Endodermal cell (in vitro differentiated cells): ENCODE data around the gene SRCAP. TPM values are rescaled to one million over a fixed set of nuclear protein-coding genes. Genes with fewer than 3 reads are reported as not detected.
"Not testable (repeated sequence)": the region's sequence is repeated elsewhere in the genome, so short reads cannot be mapped to it uniquely, and the experiment has no call there.

ENCODE experiments used
- DNase-seq: peaks from one replicate; pipeline ENCODE4 v3.0.0-alpha.2; 2017
- H3K27ac ChIP-seq: 2 replicates; pipeline ENCODE4 v1.5.1; 2013; ENCODE audit warnings: mild to moderate bottlenecking, low read depth, low read length, moderate library complexity
- H3K27me3 ChIP-seq: 2 replicates; pipeline ENCODE4 v1.6.1; 2013; ENCODE audit warnings: mild to moderate bottlenecking, low read length, moderate library complexity; ENCODE audit not compliant: insufficient read depth, control insufficient read depth, poor library complexity, severe bottlenecking
- H3K36me3 ChIP-seq: 2 replicates; pipeline ENCODE4 v1.7.0; 2013; ENCODE audit warnings: mild to moderate bottlenecking, low read length, moderate library complexity; ENCODE audit not compliant: control insufficient read depth, insufficient read depth
- H3K4me1 ChIP-seq: one replicate; pipeline ENCODE4 v1.7.0; 2013; ENCODE audit warnings: low read length; ENCODE audit not compliant: control insufficient read depth, insufficient read depth
- H3K4me3 ChIP-seq: 2 replicates; pipeline ENCODE4 v1.5.1; 2013; ENCODE audit warnings: mild to moderate bottlenecking, low read length, moderate library complexity
- H3K9ac ChIP-seq: 2 replicates; pipeline ENCODE4 v1.6.1; 2013; ENCODE audit warnings: mild to moderate bottlenecking, low read length, moderate library complexity; ENCODE audit not compliant: poor library complexity, severe bottlenecking; ENCODE audit errors: extremely low read depth
- H3K9me3 ChIP-seq: 2 replicates; pipeline ENCODE4 v1.6.1; 2013; ENCODE audit warnings: mild to moderate bottlenecking, low read length, moderate library complexity; ENCODE audit not compliant: control insufficient read depth
- H3K27ac Mint-ChIP-seq: 2 replicates; pipeline ENCODE4 v1.8.0; 2020; ENCODE audit warnings: mixed read lengths
- H3K27me3 Mint-ChIP-seq: 2 replicates; pipeline ENCODE4 v1.8.0; 2021; ENCODE audit warnings: mild to moderate bottlenecking, mixed read lengths; ENCODE audit not compliant: insufficient read depth
- H3K36me3 Mint-ChIP-seq: 2 replicates; pipeline ENCODE4 v1.8.0; 2020; ENCODE audit warnings: low read depth, mixed read lengths
- H3K4me1 Mint-ChIP-seq: 2 replicates; pipeline ENCODE4 v1.8.0; 2020; ENCODE audit warnings: mixed read lengths
- H3K4me3 Mint-ChIP-seq: 2 replicates; pipeline ENCODE4 v1.8.0; 2020; ENCODE audit warnings: mild to moderate bottlenecking, moderate library complexity, mixed read lengths
- H3K9me3 Mint-ChIP-seq: 2 replicates; pipeline ENCODE4 v1.8.0; 2020; ENCODE audit warnings: mild to moderate bottlenecking, mixed read lengths
- WGBS, 2 experiments: methylation state at CpG; one replicate each; pipeline versions ENCODE4 v1.1.5 to v1.1.7; 2013; ENCODE audit warnings: missing lambda C conversion rate in 2 of 2, mixed read lengths in 1 of 2; ENCODE audit not compliant: insufficient coverage in 1 of 2, insufficient read length in 1 of 2; 5-methylcytosine and 5-hydroxymethylcytosine counted together
- total RNA-seq, 2 donors: library from RNA; stranded (reverse); fragmentation: NEBNext Ultra II Directional in 1 of 2; extraction: Animal tissue kit (Norgen Biotek cat#: 25700) in 1 of 2; gene quantifications; 2 replicates in 1 of 2; 3 replicates in 1 of 2; pipeline ENCODE4 v1.2.1, GENCODE V29; 2021
- TF ChIP-seq, protein P1 (sequence below): fragments of 200-600 bp; sonication (generic); conservative IDR thresholded peaks from 2 replicates; pipeline ENCODE4 v1.5.0; 2021; ENCODE audit warnings: antibody characterized with exemption, mild to moderate bottlenecking

Gene SRCAP
- total RNA-seq, 2 donors from 2014 or later, result 57.7 to 66.9 TPM

DNA sequence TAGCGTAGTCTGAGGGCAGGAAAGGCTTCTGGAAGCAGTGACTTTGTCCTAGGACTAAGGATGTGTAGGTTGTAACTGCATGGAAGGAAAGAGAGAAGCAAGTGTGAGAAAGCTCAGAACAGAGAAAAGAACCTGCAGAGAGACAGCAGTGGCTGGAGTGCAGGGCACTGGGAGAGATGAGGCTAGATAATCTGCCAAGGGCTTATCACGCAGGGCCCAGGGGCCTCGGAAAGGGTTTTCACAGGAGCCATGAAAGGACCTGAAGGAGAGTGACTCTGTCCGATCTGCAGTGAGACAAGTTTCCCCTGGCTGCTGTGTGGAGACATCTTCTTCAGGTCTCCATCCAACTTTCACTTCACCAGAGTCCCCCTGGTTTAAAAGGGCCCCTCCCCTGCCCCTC lies 7.1 kb upstream of the SRCAP start:
- Histone ChIP-seq H3K4me3 (no peak overlapping the region), H3K9ac (no peak overlapping the region), H3K27ac (no peak overlapping the region), H3K27me3 (peaks cover 78% of the 10 kb centered on the region), H3K4me1 (no peaks in the 10 kb centered on the region), H3K9me3 (no peaks in the 10 kb centered on the region), H3K36me3 (no peaks in the 10 kb centered on the region)
- TF ChIP-seq, protein P1, sequence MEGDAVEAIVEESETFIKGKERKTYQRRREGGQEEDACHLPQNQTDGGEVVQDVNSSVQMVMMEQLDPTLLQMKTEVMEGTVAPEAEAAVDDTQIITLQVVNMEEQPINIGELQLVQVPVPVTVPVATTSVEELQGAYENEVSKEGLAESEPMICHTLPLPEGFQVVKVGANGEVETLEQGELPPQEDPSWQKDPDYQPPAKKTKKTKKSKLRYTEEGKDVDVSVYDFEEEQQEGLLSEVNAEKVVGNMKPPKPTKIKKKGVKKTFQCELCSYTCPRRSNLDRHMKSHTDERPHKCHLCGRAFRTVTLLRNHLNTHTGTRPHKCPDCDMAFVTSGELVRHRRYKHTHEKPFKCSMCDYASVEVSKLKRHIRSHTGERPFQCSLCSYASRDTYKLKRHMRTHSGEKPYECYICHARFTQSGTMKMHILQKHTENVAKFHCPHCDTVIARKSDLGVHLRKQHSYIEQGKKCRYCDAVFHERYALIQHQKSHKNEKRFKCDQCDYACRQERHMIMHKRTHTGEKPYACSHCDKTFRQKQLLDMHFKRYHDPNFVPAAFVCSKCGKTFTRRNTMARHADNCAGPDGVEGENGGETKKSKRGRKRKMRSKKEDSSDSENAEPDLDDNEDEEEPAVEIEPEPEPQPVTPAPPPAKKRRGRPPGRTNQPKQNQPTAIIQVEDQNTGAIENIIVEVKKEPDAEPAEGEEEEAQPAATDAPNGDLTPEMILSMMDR, result no peak
- Mint-ChIP-seq H3K4me1 (peaks cover 13% of the 10 kb centered on the region), H3K9me3 (no peaks in the 10 kb centered on the region), H3K36me3 (no peaks in the 10 kb centered on the region), H3K4me3 (no peak overlapping the region), H3K27me3 (peaks cover 96% of the 10 kb centered on the region), H3K27ac (no peak overlapping the region)
- DNase-seq, result no peak
- 40 to 47% methylated on average over 3 to 4 of the region's 4 CpGs for WGBS, 2 experiments

DNA sequence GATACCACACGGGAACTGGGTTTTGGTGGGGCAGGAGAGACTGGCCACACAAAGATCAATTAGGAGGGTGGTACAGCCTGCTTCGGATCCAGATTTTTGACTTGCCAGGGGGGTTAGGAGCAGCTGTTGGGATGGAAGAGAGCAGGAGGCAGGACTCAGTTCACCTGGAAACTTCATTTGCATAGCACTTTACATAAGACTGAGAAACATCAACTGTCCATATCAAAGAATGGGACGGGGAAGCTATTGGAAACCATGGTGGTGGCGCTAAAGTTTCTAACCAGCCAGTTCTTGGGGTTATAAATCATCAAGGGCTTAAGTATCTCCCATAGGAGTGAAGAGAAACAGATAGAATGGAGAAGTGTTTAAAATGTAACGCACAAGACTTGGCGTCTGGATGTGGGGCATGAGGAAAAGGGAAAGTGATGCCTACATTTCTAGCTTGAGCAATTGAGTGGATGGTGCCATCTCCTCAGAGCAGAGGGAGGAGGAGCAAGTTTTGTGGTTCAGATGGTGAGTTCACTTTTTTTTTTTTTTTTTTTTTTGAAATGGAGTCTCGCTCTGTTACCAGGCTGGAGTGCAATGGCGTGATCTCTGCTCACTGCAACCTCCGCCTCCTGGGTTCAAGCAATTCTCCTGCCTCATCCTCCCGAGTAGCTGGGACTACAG lies 6.4 kb upstream of the SRCAP start:
- Histone ChIP-seq H3K9ac (no peak overlapping the region), H3K27ac (no peak overlapping the region), H3K27me3 (peaks cover 72% of the 10 kb centered on the region), H3K4me1 (no peaks in the 10 kb centered on the region), H3K9me3 (no peaks in the 10 kb centered on the region), H3K4me3 (no peak overlapping the region), H3K36me3 (no peaks in the 10 kb centered on the region)
- 44 to 53% methylated on average over 7 to 10 of the region's 10 CpGs for WGBS, 2 experiments
- H3K27ac Mint-ChIP-seq, result no peak overlapping the region
- TF ChIP-seq, protein P1, result no peak
- H3K27me3 Mint-ChIP-seq, result peaks cover 96% of the 10 kb centered on the region
- H3K4me1 Mint-ChIP-seq, result peaks cover 14% of the 10 kb centered on the region
- peak; percentile 55 for DNase-seq
- no peaks in the 10 kb centered on the region for H3K9me3 Mint-ChIP-seq
- H3K4me3 Mint-ChIP-seq, result no peak overlapping the region
- no peaks in the 10 kb centered on the region for H3K36me3 Mint-ChIP-seq

DNA sequence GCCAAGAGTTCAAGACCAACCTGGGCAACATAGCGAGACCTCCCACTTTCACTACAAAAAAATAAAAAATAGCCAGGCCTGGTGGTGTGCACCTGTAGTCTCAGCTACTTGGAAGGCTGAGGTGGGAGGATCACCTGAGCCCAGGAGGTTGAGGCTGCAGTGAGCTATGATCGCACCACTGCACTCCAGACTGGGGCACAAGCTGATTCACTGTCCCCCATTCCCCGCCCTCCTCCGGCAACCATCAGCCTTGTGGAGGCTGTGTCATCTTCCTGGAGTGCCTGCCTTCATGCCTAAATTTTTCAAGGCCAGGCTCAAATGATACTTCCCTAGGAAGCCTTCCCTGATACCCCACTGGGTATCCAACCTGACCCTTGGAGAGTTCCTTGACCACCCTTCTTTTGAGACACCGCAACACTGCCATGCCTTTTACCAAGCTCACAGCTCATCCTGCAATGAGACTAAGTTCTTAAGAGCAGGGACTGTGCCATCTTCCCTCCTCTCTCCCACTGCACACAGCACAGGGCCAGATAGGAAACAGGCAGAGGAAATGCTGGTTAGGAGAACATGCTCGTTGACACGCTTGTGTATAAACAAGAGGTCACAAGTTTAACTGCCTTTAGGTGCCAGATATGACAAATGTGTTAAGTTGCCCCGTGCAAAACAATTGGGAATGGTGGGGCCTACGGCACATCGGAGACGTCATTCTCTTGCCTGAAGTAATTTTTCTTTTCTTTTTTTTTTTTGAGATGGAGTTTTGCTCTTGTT lies 3.9 kb upstream of the SRCAP start:
- no peak overlapping the region for H3K27ac ChIP-seq
- Mint-ChIP-seq H3K27ac (no peak overlapping the region), H3K36me3 (peaks cover 4% of the 10 kb centered on the region), H3K4me3 (no peak overlapping the region), H3K4me1 (peaks cover 24% of the 10 kb centered on the region), H3K9me3 (no peaks in the 10 kb centered on the region), H3K27me3 (peaks cover 73% of the 10 kb centered on the region)
- H3K36me3 ChIP-seq, result peaks cover 5% of the 10 kb centered on the region
- no peak overlapping the region for H3K9ac ChIP-seq
- TF ChIP-seq, protein P1, result no peak
- no peak overlapping the region for H3K4me3 ChIP-seq
- H3K27me3 ChIP-seq, result peaks cover 46% of the 10 kb centered on the region
- whole genome bisulfite sequencing, 2 experiments, result 91% methylated on average over 4 to 11 of the region's 11 CpGs
- H3K9me3 ChIP-seq, result no peaks in the 10 kb centered on the region
- H3K4me1 ChIP-seq, result no peaks in the 10 kb centered on the region
- no peak for DNase-seq

DNA sequence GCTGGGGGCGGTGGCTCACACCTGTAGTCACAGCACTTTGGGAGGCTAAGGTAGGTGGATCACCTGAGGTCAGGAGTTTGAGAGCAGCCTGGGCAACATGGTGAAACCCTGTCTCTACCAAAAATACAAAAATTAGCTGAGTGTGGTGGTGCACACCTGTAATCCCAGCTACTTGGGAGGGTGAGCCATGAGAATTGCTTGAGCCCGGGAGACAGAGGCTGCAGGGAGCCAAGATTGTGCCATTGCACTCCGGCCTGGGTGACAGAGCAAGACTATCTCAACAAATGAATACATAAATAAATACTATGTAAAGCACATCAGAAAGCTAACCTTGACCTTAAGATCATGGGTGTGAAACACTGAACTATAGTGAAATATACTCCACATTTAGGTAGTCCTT lies 2.3 kb upstream of the SRCAP start:
- not testable (repeated sequence) for H3K4me3 Mint-ChIP-seq, H3K9me3 ChIP-seq, H3K27ac Mint-ChIP-seq, H3K4me1 ChIP-seq, H3K9ac ChIP-seq, H3K4me3 ChIP-seq, H3K27ac ChIP-seq, DNase-seq, H3K9me3 Mint-ChIP-seq
- H3K27me3 Mint-ChIP-seq, result peaks cover 58% of the 10 kb centered on the region
- H3K4me1 Mint-ChIP-seq, result peaks cover 23% of the 10 kb centered on the region
- WGBS, 2 experiments, result 96% methylated on average over 3 of the region's 3 CpGs; no CpG with 5 or more reads in 1 of the 2 experiments
- H3K36me3 Mint-ChIP-seq, result peaks cover 15% of the 10 kb centered on the region
- Histone ChIP-seq H3K27me3 (peaks cover 31% of the 10 kb centered on the region), H3K36me3 (peaks cover 20% of the 10 kb centered on the region)
